Measurements from ENCODE around the gene CBX7.

DNA sequence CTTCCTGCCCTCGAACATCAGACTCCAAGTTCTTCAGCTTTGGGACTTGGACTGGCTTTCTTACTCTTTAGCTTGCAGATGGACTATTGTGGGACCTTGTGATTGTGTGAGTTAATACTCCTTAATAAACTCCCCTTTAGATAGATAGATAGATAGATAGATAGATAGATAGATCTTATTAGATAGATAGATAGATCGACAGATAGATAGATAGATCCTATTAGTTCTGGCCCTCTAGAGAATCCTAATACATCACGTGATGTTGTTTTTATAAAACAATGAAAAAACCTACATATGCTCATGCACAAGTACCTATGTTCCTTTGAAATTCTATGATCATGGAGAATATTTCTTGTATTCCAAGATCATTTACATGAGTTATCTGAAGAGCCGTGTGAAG, 31.5 kb downstream of the CBX7 start:
- no peak for TF ChIP-seq CTCF (IDR thresholded peaks at IDR 0.05)
- no peak for TF ChIP-seq POLR2A (IDR thresholded peaks at IDR 0.05)

Measured in esophagus squamous epithelium (tissue), 4 donors.